K562 (cell line): ENCODE measurements around the gene ACADVL. TPM values are rescaled to one million over a fixed set of nuclear protein-coding genes. Genes with fewer than 3 reads are reported as not detected.
A peak's percentile ranks its signal among the peaks of the same experiment; 100 is the strongest.

ENCODE experiments used
- ARID4B ChIP-seq: sonication (generic); formaldehyde crosslinking; IDR thresholded peaks from 2 replicates; pipeline ENCODE4 v1.8.0; 2022; ENCODE audit warnings: mild to moderate bottlenecking, missing genetic modification reagents
- CAMTA2 ChIP-seq: fragments of 250-450 bp; sonication (Bioruptor Pico); conservative IDR thresholded peaks from 2 replicates; pipeline ENCODE4 v1.5.1; 2022
- DNMT1 ChIP-seq: fragments of 450-650 bp; IDR thresholded peaks from 2 replicates; pipeline ENCODE4 v1.6.1; 2016; ENCODE audit warnings: antibody characterized with exemption, mild to moderate bottlenecking
- E2F3 ChIP-seq: fragments of 250-450 bp; sonication (Bioruptor Pico); IDR thresholded peaks from 2 replicates; pipeline ENCODE4 v1.4.0; 2020; ENCODE audit warnings: mild to moderate bottlenecking
- EGR1 ChIP-seq: fragments of 450-650 bp; conservative IDR thresholded peaks from 2 replicates; pipeline ENCODE4 v1.6.1; 2017; ENCODE audit warnings: mild to moderate bottlenecking
- FOXM1 ChIP-seq, 2 experiments: fragments of 450-650 bp in 1 of 2; sonication (generic) in 1 of 2; formaldehyde crosslinking in 1 of 2; IDR thresholded peaks; 2 replicates each; pipeline versions ENCODE4 v1.6.1 to v1.9.0; 2017 to 2022; ENCODE audit warnings: low read depth in 2 of 2, mild to moderate bottlenecking in 2 of 2, missing genetic modification reagents in 1 of 2, moderate library complexity in 1 of 2
- KDM2B ChIP-seq: fragments of 250-450 bp; sonication (Bioruptor Pico); IDR thresholded peaks from 2 replicates; pipeline ENCODE4 v1.8.0; 2021; ENCODE audit warnings: mild to moderate bottlenecking, moderate library complexity
- KLF1 ChIP-seq: fragments of 450-650 bp; IDR thresholded peaks from 2 replicates; pipeline ENCODE4 v1.6.1; 2016; ENCODE audit warnings: missing genetic modification characterization, missing compliant biosample characterization
- MAFK ChIP-seq: IDR thresholded peaks from 2 replicates; pipeline ENCODE4 v1.6.1; 2011; ENCODE audit warnings: low read length, improper control_type of control experiment
- PKNOX1 ChIP-seq: fragments of 450-650 bp; IDR thresholded peaks from 2 replicates; pipeline ENCODE4 v1.6.1; 2016
- POLR2A ChIP-seq: fragments of 450-650 bp; conservative IDR thresholded peaks from 2 replicates; pipeline ENCODE4 v1.6.1; 2016
- PYGO2 ChIP-seq: fragments of 450-650 bp; IDR thresholded peaks from 2 replicates; pipeline ENCODE4 v1.6.1; 2016; ENCODE audit warnings: mild to moderate bottlenecking, missing genetic modification characterization, moderate library complexity, missing compliant biosample characterization
- RREB1 ChIP-seq: fragments of 250-450 bp; sonication (Bioruptor Pico); IDR thresholded peaks from 2 replicates; pipeline ENCODE4 v1.4.0; 2020
- TAF1 ChIP-seq: IDR thresholded peaks from 2 replicates; pipeline ENCODE4 v1.6.1; 2011; ENCODE audit warnings: mild to moderate bottlenecking, low read length, moderate library complexity; ENCODE audit not compliant: insufficient read depth, control insufficient read depth, severe bottlenecking; ENCODE audit errors: extremely low read depth
- TCF15 ChIP-seq: fragments of 250-450 bp; sonication (Bioruptor Pico); IDR thresholded peaks from 2 replicates; pipeline ENCODE4 v1.8.0; 2022; ENCODE audit warnings: moderate library complexity, mild to moderate bottlenecking, inconsistent platforms
- ZNF224 ChIP-seq: sonication (generic); formaldehyde crosslinking; IDR thresholded peaks from 2 replicates; pipeline ENCODE4 v1.8.0; 2022; ENCODE audit warnings: mild to moderate bottlenecking, missing genetic modification reagents
- ZNF507 ChIP-seq: conservative IDR thresholded peaks from 2 replicates; pipeline ENCODE4 v1.6.1; 2017; ENCODE audit warnings: missing genetic modification characterization, missing compliant biosample characterization
- polyA plus RNA-seq, 8 experiments: library from polyadenylated mRNA; depleted of rRNA in 4 of 8; stranded (reverse) in 5 of 8; unstranded in 3 of 8; fragments of >200 nt; fragmentation: Nextera tagmentation in 2 of 8; fragmentation: Illumina TruSeq in 1 of 8; extraction: Ambion mirVana in 2 of 8; extraction: Trizol in 1 of 8; gene quantifications; 2 replicates each; pipeline versions ENCODE4 v1.2.1 to v1.2.3, GENCODE V29; 2011 to 2014; ENCODE audit warnings: inconsistent platforms in 1 of 8, missing spikeins in 1 of 8
- total RNA-seq, 7 experiments: library from RNA; depleted of rRNA in 6 of 7; stranded (reverse); fragments of >200 nt in 6 of 7; fragmentation: Illumina TruSeq in 2 of 7; extraction: Trizol in 2 of 7; gene quantifications; 2 replicates each; pipeline versions ENCODE4 v1.2.1 to v1.2.3, GENCODE V29; 2011 to 2021; ENCODE audit warnings: low replicate concordance in 1 of 7

Gene ACADVL
- total and polyA plus RNA-seq, 9 of the 15 experiments (the other 6 are each of a cell fraction or from before 2014, with no cell fraction given): 25.5 to 449 (median 214) TPM

- TF ChIP-seq RREB1: no peak
- TF ChIP-seq MAFK: no peak
- no peak for TF ChIP-seq POLR2A
- TF ChIP-seq KLF1 (tag): no peak
- TF ChIP-seq E2F3 (CRISPR knock-in tag): no peak
- TF ChIP-seq PYGO2 (tag): no peak
- no peak for TF ChIP-seq ZNF224 (CRISPR knock-in tag)
- TF ChIP-seq ZNF507 (tag): no peak
- no peak for TF ChIP-seq CAMTA2 (CRISPR knock-in tag)
- TF ChIP-seq TCF15: no peak
- TF ChIP-seq TAF1: no peak
- no peak for TF ChIP-seq FOXM1 (IDR thresholded peaks at IDR 0.05; ENCODE audit: low read depth)
- TF ChIP-seq FOXM1 (CRISPR knock-in tag; IDR thresholded peaks at IDR 0.05; ENCODE audit: low read depth): no peak
- TF ChIP-seq EGR1: peak; percentile 50
- no peak for TF ChIP-seq PKNOX1
- TF ChIP-seq KDM2B (CRISPR knock-in tag): no peak
- 0 out of 2 replicates have a peak, but pooled peaks have one; percentile 4 for TF ChIP-seq ARID4B (CRISPR knock-in tag)
- TF ChIP-seq DNMT1: no peak
Observed at GRCh38 chr17:7177191-7177953, 42.4 kb upstream of the ACADVL start (continued).
